ENCODE data around the gene SPTB. TPM values are rescaled to one million over a fixed set of nuclear protein-coding genes. Genes with fewer than 3 reads are reported as not detected.
A peak's percentile ranks its signal among the peaks of the same experiment; 100 is the strongest.

Gene SPTB
- total and polyA plus RNA-seq, 9 of the 15 experiments (the other 6 are each of a cell fraction or from before 2014, with no cell fraction given), result 0.21 to 45.9 (median 11.7) TPM

DNA sequence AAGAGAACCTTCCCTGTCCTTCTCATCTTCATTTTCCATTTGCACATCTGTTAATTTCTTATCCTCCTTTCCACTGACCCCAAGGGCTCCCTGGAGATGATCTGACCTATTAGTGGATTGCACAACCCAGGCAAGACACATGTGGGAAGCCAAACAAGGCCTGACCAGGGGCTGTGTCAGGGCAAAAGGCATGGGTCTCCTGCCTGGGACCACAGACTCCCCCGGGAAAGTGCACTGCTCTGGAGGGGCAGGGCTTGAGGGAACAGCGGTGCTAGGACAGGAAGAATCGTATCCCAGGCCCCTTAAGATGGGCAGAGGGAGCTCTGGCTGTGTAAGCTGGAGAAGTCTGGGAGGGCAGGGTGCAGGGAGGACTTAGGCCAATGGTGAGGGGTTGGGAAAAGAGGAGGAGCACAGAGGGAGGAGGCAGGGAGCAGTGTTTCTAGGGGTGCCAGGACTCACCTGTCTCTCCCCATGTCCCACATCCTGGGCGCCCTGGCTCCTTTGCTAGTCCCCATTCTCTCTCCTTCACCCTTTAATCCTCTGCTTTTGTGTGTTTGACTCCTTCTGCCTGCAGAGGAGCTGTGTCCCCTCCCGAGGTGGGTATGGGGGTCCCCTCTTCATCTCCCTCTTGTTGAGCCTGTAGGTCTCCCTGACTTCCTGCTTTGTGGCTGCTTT lies 150.2 kb downstream of the SPTB start:
- no TSS peak for BruUV-seq (replicated peaks)
- H3K9me1 ChIP-seq (ENCODE audit: control insufficient read depth, insufficient read depth, low read length), result no peaks in the 10 kb centered on the region
- in situ Hi-C loops (cut with MboI) (no loop called here), intact Hi-C loops (cut with micrococcal nuclease) (no loop called here)
- no peak overlapping the region for H3K4me3 ChIP-seq
- WGBS (ENCODE audit: insufficient coverage, low coverage, missing lambda C conversion rate), result 0% methylated on average over 5 of the region's 5 CpGs
- H2AFZ ChIP-seq (ENCODE audit: low read depth, low read length), result no peak overlapping the region
- TF ChIP-seq CEBPB (tag; IDR thresholded peaks at IDR 0.05), result 0 out of 2 replicates have a peak, but pooled peaks have one; percentile 8
- TF ChIP-seq ZNF584 (CRISPR knock-in tag; IDR thresholded peaks at IDR 0.05; ENCODE audit: low read depth), result no peak
- no peaks in the 10 kb centered on the region for H3K4me1 ChIP-seq (replicated peaks in 1 of 2; ENCODE audit: control insufficient read depth in 2 of 2, insufficient read depth in 2 of 2, low read length in 2 of 2)
- H3K4me2 ChIP-seq (ENCODE audit: insufficient read depth, low read length), result no peak overlapping the region
- no peak for DNase-seq (ENCODE audit: extremely low read depth in 1 of 4, low spot score in 3 of 4)
- no peak overlapping the region for H3K9ac ChIP-seq (ENCODE audit: insufficient read depth in 1 of 2, low read depth in 2 of 2, low read length in 2 of 2)
- CTCF ChIA-PET (ENCODE audit: low intra/inter-chr PET ratio), result no interaction called here
- no peak for ATAC-seq
- no peaks in the 10 kb centered on the region for H3K79me2 ChIP-seq (ENCODE audit: control insufficient read depth, insufficient read depth, low read length)
- POLR2A ChIA-PET, result no interaction called here
- no peak for FAIRE-seq
- H3K9me3 ChIP-seq (replicated peaks; ENCODE audit: control insufficient read depth, insufficient read depth, low read depth, low read length), result no peaks in the 10 kb centered on the region
- no peak overlapping the region for H3K27ac ChIP-seq (ENCODE audit: extremely low read depth, low read depth, low read length)
- no peaks in the 10 kb centered on the region for H4K20me1 ChIP-seq (replicated peaks; ENCODE audit: control insufficient read depth, insufficient read depth, low read length)
- peaks cover 2 to 57% of the 10 kb centered on the region in 2 experiments; a peak in 2 of 5 replicates for H3K27me3 ChIP-seq (ENCODE audit: control insufficient read depth in 2 of 2, insufficient read depth in 2 of 2, low read length in 2 of 2)
- H3K36me3 ChIP-seq (ENCODE audit: control insufficient read depth, insufficient read depth, low read length), result no peaks in the 10 kb centered on the region

DNA sequence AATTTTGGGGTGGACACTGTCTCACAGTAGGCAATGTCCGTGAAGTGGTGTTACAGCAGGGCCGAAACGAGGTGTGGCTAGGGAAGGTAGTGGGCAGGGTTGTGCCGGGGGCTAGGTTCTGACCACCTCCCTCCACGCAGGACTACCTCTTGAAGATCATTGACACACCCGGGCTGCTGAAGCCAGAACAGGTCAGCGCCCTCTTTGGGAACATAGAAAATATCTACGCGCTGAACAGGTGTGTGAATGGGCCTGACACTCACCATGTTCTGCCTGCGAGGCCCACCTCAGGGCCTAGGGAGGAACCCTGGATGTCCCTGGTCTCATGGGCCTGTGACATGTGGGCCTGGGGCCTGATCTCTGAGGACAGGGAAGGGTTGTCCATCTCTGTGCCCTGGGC lies 150.9 kb downstream of the SPTB start:
- Histone ChIP-seq H3K4me3 (no peak overlapping the region), H3K9me3 (replicated peaks; ENCODE audit: control insufficient read depth, insufficient read depth, low read depth, low read length) (no peaks in the 10 kb centered on the region), H3K27ac (ENCODE audit: extremely low read depth, low read depth, low read length) (no peak overlapping the region), H3K27me3 (ENCODE audit: control insufficient read depth in 2 of 2, insufficient read depth in 2 of 2, low read length in 2 of 2) (peaks cover 4 to 57% of the 10 kb centered on the region in 2 experiments; a peak in 3 of 5 replicates), H2AFZ (ENCODE audit: low read depth, low read length) (no peak overlapping the region), H4K20me1 (replicated peaks; ENCODE audit: control insufficient read depth, insufficient read depth, low read length) (no peaks in the 10 kb centered on the region), H3K9ac (ENCODE audit: insufficient read depth in 1 of 2, low read depth in 2 of 2, low read length in 2 of 2) (no peak overlapping the region), H3K4me2 (ENCODE audit: insufficient read depth, low read length) (no peak overlapping the region), H3K79me2 (ENCODE audit: control insufficient read depth, insufficient read depth, low read length) (no peaks in the 10 kb centered on the region), H3K4me1 (replicated peaks in 1 of 2; ENCODE audit: control insufficient read depth in 2 of 2, insufficient read depth in 2 of 2, low read length in 2 of 2) (no peaks in the 10 kb centered on the region), H3K9me1 (ENCODE audit: control insufficient read depth, insufficient read depth, low read length) (no peaks in the 10 kb centered on the region), H3K36me3 (ENCODE audit: control insufficient read depth, insufficient read depth, low read length) (no peaks in the 10 kb centered on the region)
- ChIA-PET CTCF (ENCODE audit: low intra/inter-chr PET ratio) (no interaction called here), POLR2A (no interaction called here)
- ATAC-seq (no peak), FAIRE-seq (no peak), DNase-seq (ENCODE audit: extremely low read depth in 1 of 4, low spot score in 3 of 4) (no peak)
- no TSS peak for BruUV-seq (replicated peaks)
- in situ Hi-C loops (cut with MboI) (no loop called here), intact Hi-C loops (cut with micrococcal nuclease) (no loop called here)
- TF ChIP-seq BHLHE40 (IDR thresholded peaks at IDR 0.05; ENCODE audit: low read length) (no peak), ZNF354B (CRISPR knock-in tag; IDR thresholded peaks at IDR 0.05) (no peak), GABPB2 (CRISPR knock-in tag; conservative IDR thresholded peaks at IDR 0.05) (no peak), CREM (IDR thresholded peaks at IDR 0.05; ENCODE audit: low read depth) (no peak), DACH1 (IDR thresholded peaks at IDR 0.05; ENCODE audit: partially characterized antibody) (no peak), RBFOX2 (IDR thresholded peaks at IDR 0.05; ENCODE audit: low read depth, low read length) (no peak), ILF3 (IDR thresholded peaks at IDR 0.05; ENCODE audit: borderline replicate concordance) (no peak), HDAC1 (IDR thresholded peaks at IDR 0.05) (no peak), CSDE1 (IDR thresholded peaks at IDR 0.05) (no peak), ZNF507 (tag; conservative IDR thresholded peaks at IDR 0.05) (no peak), STAT5B (CRISPR knock-in tag; IDR thresholded peaks at IDR 0.05) (no peak), TCFL5 (CRISPR knock-in tag; conservative IDR thresholded peaks at IDR 0.05) (no peak), FOXK1 (CRISPR knock-in tag; IDR thresholded peaks at IDR 0.05; ENCODE audit: borderline replicate concordance) (no peak)
- 7% methylated on average over 10 of the region's 10 CpGs for WGBS (ENCODE audit: insufficient coverage, low coverage, missing lambda C conversion rate)

Measured in K562 (cell line).